GM19395 (cell line): ENCODE measurements around the gene CSTF3.
"Not testable (repeated sequence)": the region's sequence is repeated elsewhere in the genome, so short reads cannot be mapped to it uniquely, and the experiment has no call there.

Experiments
- ATAC-seq: cut with Tn5 transposase; IDR thresholded peaks from one replicate; pipeline ENCODE4 v1.9.1; 2021; ENCODE audit warnings: mild to moderate bottlenecking, moderate library complexity; ENCODE audit not compliant: unreplicated experiment

The CSTF3 gene

GRCh38 chr11:33161120-33162005 is at the start of gene CSTF3:
Gene CSTF3, minus strand, starts transcription at chr11:33161480. Its CDS starts 155 bp downstream, at chr11:33161325.
- peak; percentile 90 for ATAC-seq

DNA sequence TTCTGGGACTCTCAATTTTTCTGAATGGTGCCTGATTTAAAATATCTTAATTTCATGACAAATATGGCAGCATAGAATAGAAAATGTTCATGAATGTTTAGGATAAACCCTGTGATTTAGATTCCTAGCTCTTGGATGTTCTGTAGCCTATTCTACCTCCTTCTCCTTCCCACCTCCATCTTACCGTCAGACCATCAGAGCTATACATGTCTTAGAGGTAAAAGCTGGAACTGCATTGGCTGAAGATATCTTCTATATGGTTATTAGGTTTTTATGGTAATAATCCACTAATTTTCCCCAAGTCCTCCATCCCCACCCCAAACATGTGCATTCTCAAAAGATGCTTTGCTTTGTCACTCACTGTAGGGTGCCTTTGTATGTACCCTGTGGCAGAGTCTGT is 46.9 kb upstream of the CSTF3 start:
- no peak for ATAC-seq

GRCh38 chr11:33207408-33207985 is 46.2 kb upstream of the CSTF3 start:
- no peak for ATAC-seq

- no peak for ATAC-seq
Observed at GRCh38 chr11:33197915-33198727, 36.8 kb upstream of the CSTF3 start.

DNA sequence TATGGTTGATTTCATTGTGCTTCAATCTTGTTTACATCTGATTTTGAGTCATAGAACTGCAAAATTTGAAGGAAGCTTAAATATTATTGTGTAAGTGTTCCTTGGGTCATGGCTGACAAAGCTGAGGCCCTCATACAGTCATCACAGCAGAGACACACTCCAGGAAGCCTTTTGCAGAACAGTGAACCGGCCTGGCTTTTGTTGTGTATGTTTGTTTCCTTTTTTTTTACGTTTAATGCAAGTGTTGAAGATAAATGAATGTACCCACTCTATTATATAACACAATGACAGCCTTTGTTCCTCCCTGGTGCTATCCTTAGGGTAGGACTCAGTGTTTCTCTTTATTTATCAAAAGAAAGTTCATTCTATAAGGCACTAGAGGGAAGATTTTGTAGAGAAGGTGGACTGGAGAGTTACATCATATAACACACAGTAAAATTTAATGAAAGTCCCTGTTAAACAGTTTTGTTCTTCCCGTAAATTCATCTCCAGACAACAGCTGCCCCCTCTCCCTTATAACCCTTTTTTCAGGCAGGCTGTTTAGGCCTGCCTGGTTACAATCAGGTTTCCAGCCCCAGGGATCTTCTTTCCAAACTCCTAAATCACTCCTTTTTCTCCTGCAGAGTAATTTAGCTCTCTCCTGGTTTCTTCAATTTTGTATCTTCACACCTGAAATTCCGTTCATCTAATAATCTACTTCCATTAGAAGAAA is 34.3 kb upstream of the CSTF3 start:
- no peak for ATAC-seq

DNA sequence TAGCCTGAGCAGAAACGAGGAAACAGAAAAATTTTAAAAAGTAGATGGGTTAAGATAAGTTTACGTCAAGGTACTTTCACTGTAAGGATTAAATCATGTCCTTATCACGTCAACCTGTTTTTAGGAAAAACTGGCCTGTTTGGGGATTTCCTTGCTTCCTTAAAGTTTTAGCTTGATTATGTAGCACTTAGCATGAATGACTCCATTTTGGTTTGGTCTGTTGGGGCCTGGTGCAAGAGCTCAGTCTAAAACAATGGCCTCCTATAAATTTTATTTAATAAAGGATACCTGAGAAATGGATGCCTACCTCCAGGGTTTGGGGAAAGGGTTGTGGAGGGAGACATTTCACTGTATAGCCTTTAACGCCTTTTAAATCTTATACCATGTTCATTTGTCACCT is 33.2 kb upstream of the CSTF3 start:
- ATAC-seq: no peak

DNA sequence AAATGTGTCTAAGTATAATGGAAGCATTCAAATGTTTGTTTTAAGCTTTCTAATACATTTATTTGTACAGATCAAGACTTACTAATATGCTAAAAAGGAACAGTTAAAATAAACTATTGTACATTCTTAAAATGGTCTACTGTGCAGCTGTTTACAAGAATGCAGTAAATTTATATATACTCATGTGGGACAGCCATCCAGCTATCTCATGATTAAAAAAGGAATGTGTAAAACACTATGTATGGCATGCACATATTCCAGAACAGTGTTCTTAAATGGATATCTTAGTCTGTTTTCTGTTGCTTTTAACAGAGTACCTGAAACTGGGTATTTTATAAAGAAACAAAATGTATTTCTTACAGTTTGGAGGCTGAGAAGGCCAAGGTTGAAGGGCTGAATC is 30.2 kb upstream of the CSTF3 start:
- no peak for ATAC-seq

GRCh38 chr11:33187998-33188722 is 26.9 kb upstream of the CSTF3 start:
- no peak for ATAC-seq

GRCh38 chr11:33185756-33186155 is 24.5 kb upstream of the CSTF3 start:
- ATAC-seq: no peak

GRCh38 chr11:33182246-33182878 is 21.1 kb upstream of the CSTF3 start:
- ATAC-seq: no peak

DNA sequence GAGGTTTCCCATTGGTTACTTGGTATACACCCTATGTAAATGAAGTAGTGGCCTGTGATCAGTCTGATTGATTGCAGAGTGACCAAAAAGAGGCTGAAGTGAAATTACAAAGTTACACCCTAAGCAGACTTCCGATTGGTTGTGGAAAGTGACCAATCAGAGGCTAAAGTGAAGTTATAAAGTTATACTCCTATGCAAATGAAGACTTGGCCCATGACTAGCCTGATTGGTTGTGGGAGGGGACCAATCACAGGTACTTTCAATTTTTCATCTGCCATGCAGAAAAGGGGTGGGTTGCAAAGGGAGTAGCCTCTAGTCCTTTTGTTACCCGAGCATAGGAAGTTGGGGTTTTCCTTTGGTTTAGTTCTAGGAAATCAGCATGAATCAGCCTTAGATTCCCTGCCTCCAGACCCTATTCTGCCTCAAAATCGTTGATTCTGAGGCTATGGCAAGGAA is 18.1 kb upstream of the CSTF3 start:
- ATAC-seq: no peak

- no peak for ATAC-seq
Observed at GRCh38 chr11:33178443-33179180, 17.3 kb upstream of the CSTF3 start.

- no peak for ATAC-seq
Observed at GRCh38 chr11:33177676-33178336, 16.5 kb upstream of the CSTF3 start.

DNA sequence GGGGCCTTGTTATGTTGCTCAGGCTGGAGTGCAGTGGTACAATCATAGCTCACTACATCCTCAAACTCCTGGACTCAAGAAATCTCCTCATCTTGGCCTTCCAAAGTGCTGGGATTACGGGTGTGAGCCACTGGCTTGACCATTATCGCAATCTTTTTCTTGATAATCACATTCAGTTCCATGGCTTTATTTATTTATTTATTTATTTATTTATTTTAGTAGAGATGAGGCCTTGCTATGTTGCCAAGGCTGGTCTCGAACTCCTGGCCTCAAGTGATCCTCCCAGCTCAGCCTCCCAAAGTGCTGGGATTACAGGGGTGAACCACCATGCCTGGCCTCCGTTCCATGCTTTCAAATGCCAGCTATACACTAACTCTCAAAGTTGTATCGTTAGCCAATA is 15.5 kb upstream of the CSTF3 start:
- not testable (repeated sequence) for ATAC-seq

- no peak for ATAC-seq
Observed at GRCh38 chr11:33172996-33173395, 11.7 kb upstream of the CSTF3 start.

DNA sequence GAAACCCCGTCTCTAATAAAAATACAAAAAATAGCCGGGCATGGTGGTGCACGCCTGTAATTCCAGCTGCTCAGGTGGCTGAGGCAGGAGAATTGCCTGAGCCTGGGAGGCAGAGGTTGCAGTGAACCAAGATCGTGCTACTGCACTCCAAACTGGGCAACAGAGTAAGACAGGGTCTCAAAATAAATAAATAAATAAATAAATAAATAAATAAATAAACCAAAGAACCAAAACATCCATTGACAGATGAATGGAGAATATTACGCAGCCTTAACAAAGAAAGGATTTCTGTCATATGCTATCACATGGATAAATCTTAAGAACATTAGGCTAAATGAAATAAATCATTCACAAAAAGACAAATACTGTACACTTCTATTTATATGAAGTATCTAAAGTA is 11.1 kb upstream of the CSTF3 start:
- no peak for ATAC-seq

DNA sequence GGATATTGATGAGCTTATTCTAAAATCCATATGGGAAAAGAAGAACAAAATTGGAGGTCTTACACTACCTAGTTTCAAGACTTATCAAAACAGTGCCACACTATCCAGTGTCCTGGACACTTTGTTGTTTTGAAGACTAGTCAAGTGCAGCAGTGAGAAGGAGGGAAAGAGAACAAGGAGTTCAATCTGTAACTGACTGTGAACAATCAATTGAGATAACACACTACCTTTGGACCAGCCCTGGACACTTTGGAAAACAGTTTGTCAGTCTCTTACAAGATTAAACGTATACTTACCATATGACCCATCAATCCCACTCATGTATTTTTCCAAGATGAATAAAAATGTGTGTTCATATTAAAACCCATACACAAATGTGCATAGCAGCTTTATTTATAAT is 10.0 kb upstream of the CSTF3 start:
- ATAC-seq: no peak

- ATAC-seq: no peak
Observed at GRCh38 chr11:33168709-33169200, 7.5 kb upstream of the CSTF3 start.
